ENCODE measurements around the gene RAB40AL. TPM values are rescaled to one million over a fixed set of nuclear protein-coding genes. Genes with fewer than 3 reads are reported as not detected.

Gene RAB40AL
- total and polyA plus RNA-seq, 2 donors (not counting 1 experiment from before 2014, with no cell fraction given): 0.34 to 0.48 TPM

- WGBS (ENCODE audit: insufficient coverage): 100% methylated on average over 1 of the region's 2 CpGs
- Mint-ChIP-seq H3K27me3 (no peaks in the 10 kb centered on the region), H3K27ac (no peak overlapping the region), H3K9me3 (ENCODE audit: insufficient read depth) (peaks cover 2% of the 10 kb centered on the region), H3K4me3 (no peak overlapping the region), H3K4me1 (no peaks in the 10 kb centered on the region)
- no peaks in the 10 kb centered on the region for H3K27me3 ChIP-seq (replicated peaks in 1 of 4; ENCODE audit: control extremely low read depth in 1 of 4, control insufficient read depth in 3 of 4, insufficient read depth in 4 of 4, low read length in 3 of 4)
- H3K36me3 ChIP-seq (replicated peaks in 1 of 2; ENCODE audit: control extremely low read depth in 1 of 2, control insufficient read depth in 1 of 2, extremely low read depth in 1 of 2, insufficient read depth in 2 of 2, low read length in 1 of 2): no peaks in the 10 kb centered on the region
- no peak overlapping the region for H3K27ac ChIP-seq (ENCODE audit: low read length in 2 of 2)
- ATAC-seq (ENCODE audit: low read depth) (no peak), DNase-seq (no peak)
- no peaks in the 10 kb centered on the region for H4K20me1 ChIP-seq (ENCODE audit: control insufficient read depth, insufficient read depth, low read length, poor library complexity, severe bottlenecking)
- no peak overlapping the region for H3K9ac ChIP-seq (ENCODE audit: low read length)
- no peak for TF ChIP-seq CTCF (IDR thresholded peaks at IDR 0.05)
- TF ChIP-seq EZH2 (IDR thresholded peaks at IDR 0.05; ENCODE audit: borderline replicate concordance, insufficient read depth, low read depth, low read length, poor library complexity, severe bottlenecking): no peak
- no peak overlapping the region for H2AFZ ChIP-seq (ENCODE audit: insufficient read depth, low read depth, low read length, poor library complexity, severe bottlenecking)
- no peak overlapping the region for H3K4me3 ChIP-seq (ENCODE audit: control extremely low read depth in 1 of 5, extremely low read depth in 1 of 5, insufficient read depth in 1 of 5, low read depth in 2 of 5, low read length in 4 of 5)
- CTCF ChIA-PET: no interaction called here
- intact Hi-C loops (cut with micrococcal nuclease): no loop called here
- H3K9me3 ChIP-seq (ENCODE audit: control extremely low read depth in 1 of 3, control insufficient read depth in 2 of 3, insufficient read depth in 1 of 3, low read length in 2 of 3): peaks cover 0 to 8% (median 0%) of the 10 kb centered on the region in 3 donors
- no peaks in the 10 kb centered on the region for H3K4me1 ChIP-seq (ENCODE audit: control insufficient read depth in 2 of 2, insufficient read depth in 2 of 2, low read length in 2 of 2)
- H3K4me2 ChIP-seq (replicated peaks; ENCODE audit: low read depth, low read length, poor library complexity, severe bottlenecking): no peak overlapping the region
- POLR2A ChIA-PET: no interaction called here
- H3K79me2 ChIP-seq (ENCODE audit: control insufficient read depth, insufficient read depth, low read length): no peaks in the 10 kb centered on the region
These were observed 37.9 kb downstream of the RAB40AL start for GRCh38 chrX:102975016-102975415.

- POLR2A ChIA-PET: no interaction called here
- H3K4me3 ChIP-seq (ENCODE audit: control extremely low read depth in 1 of 5, extremely low read depth in 1 of 5, insufficient read depth in 1 of 5, low read depth in 2 of 5, low read length in 4 of 5): no peak overlapping the region
- H3K4me1 ChIP-seq (ENCODE audit: control insufficient read depth in 2 of 2, insufficient read depth in 2 of 2, low read length in 2 of 2): no peaks in the 10 kb centered on the region
- ATAC-seq (ENCODE audit: low read depth) (no peak), DNase-seq (no peak)
- no peak overlapping the region for H3K27ac Mint-ChIP-seq
- H3K27me3 ChIP-seq (replicated peaks in 1 of 4; ENCODE audit: control extremely low read depth in 1 of 4, control insufficient read depth in 3 of 4, insufficient read depth in 4 of 4, low read length in 3 of 4): no peaks in the 10 kb centered on the region
- no peaks in the 10 kb centered on the region for H3K27me3 Mint-ChIP-seq
- no peak overlapping the region for H3K9ac ChIP-seq (ENCODE audit: low read length)
- no CpG with 5 or more reads among the region's 1 CpG for WGBS (ENCODE audit: insufficient coverage)
- H4K20me1 ChIP-seq (ENCODE audit: control insufficient read depth, insufficient read depth, low read length, poor library complexity, severe bottlenecking): no peaks in the 10 kb centered on the region
- no peak overlapping the region for H3K27ac ChIP-seq (ENCODE audit: low read length in 2 of 2)
- H3K9me3 Mint-ChIP-seq (ENCODE audit: insufficient read depth): no peaks in the 10 kb centered on the region
- CTCF ChIA-PET: no interaction called here
- no peak overlapping the region for H3K4me3 Mint-ChIP-seq
- H3K4me1 Mint-ChIP-seq: no peaks in the 10 kb centered on the region
- TF ChIP-seq EZH2 (IDR thresholded peaks at IDR 0.05; ENCODE audit: borderline replicate concordance, insufficient read depth, low read depth, low read length, poor library complexity, severe bottlenecking) (no peak), CTCF (IDR thresholded peaks at IDR 0.05) (no peak)
- H3K9me3 ChIP-seq (ENCODE audit: control extremely low read depth in 1 of 3, control insufficient read depth in 2 of 3, insufficient read depth in 1 of 3, low read length in 2 of 3): peaks cover 0 to 8% (median 0%) of the 10 kb centered on the region in 3 donors
- H2AFZ ChIP-seq (ENCODE audit: insufficient read depth, low read depth, low read length, poor library complexity, severe bottlenecking): no peak overlapping the region
- H3K4me2 ChIP-seq (replicated peaks; ENCODE audit: low read depth, low read length, poor library complexity, severe bottlenecking): no peak overlapping the region
- H3K36me3 ChIP-seq (replicated peaks in 1 of 2; ENCODE audit: control extremely low read depth in 1 of 2, control insufficient read depth in 1 of 2, extremely low read depth in 1 of 2, insufficient read depth in 2 of 2, low read length in 1 of 2): no peaks in the 10 kb centered on the region
- intact Hi-C loops (cut with micrococcal nuclease): no loop called here
- H3K79me2 ChIP-seq (ENCODE audit: control insufficient read depth, insufficient read depth, low read length): no peaks in the 10 kb centered on the region
These were observed 39.2 kb downstream of the RAB40AL start for GRCh38 chrX:102976286-102976685.

All from B cell (primary cell).